NK-92 treated with Interleukin-12 subunit alpha and Interleukin-12 subunit beta, amount 100 ng/mL, for 24 hours (cell line): ENCODE data around the gene AHSA1.

ENCODE experiments used
- DNase-seq: peaks from one replicate; lab custom pipeline; 2025; lab: John Stamatoyannopoulos, UW

The AHSA1 gene

DNA sequence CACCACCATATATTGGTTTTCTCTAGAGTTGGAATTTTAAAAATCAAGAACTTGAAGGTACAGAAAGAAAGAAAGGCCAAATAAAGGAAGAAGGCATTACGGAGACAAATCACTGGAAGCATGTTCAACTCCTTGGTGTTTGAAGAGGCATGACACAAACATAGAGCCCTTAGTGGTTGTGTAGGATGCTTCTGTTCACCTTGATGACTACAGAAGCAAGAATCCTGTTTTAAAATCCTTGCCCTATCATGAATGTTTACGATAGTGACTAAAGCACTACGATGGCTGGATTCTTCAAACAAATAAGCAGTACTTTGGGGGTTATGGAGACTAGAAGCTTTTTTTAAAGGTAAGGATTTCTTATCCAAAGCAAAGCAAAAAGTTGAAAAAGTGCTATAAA lies 51.0 kb downstream of the AHSA1 start:
- no peak for DNase-seq

DNA sequence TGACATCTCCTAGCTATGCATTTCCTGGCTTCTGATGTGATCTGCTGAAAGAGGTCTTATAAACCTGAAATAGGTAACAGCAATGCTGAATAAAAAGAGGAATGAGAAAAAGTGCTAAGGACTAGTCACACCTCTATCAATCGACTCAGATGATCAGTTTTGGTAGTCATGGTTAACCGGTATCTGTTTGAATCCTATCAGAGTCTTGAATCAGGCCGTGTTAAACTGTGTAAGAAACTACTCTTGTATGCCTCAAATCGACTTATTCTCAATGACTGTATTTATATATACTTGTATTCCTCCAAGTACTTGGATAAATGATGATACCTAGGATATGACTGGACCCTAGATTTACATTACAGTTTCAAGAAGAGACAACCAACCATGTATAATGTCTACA lies 51.5 kb downstream of the AHSA1 start:
- no peak for DNase-seq

DNA sequence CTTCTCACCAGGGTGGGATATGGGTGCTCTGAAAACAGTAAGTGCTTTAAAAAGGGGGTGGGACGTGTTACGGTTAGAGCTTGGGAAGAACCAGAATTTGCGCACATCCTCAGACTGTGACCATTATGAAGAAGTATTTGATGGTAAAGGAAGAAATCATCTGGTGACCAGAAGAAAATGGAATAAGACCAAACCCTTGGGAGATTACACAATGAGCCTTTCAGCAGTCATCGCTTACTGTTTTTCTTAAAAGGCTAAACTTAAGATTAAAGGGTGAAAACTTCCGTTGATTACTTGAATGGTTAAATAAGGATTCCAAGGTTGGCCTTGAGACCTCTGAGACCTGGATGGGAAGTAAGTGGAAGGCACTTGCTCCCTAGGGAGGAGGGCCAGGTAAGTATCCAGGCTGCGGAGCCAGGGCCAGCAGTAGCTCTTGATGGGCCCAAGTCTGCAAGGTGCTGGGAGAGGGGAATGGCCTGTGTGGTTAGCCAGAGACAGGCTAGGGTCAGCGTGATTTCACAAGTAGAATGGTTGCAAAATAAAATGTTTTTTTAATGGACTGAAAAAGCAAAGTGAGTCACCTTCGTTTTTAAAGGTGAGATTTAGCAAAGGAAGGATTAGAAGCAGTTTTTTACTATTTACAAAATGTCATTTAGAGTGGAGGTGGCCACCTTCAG lies 53.7 kb downstream of the AHSA1 start:
- no peak for DNase-seq

DNA sequence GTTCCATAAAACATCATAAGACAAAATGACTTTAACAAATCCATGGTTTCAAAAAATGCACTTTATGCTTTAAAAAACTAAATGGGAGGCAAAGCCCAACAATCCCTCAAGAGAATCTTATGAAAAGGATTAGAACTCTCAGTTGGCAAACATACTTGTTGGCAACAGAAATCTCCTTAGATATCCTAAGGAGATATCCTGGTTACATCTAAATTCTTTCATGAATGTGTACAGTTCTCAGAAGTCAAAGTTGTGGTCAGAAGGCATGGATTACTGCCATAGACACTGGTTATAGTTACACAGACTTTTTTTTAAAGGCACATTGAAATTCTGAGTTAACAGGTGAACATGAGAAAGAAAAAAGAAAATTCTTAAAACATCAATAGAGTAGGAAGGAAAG lies 58.2 kb downstream of the AHSA1 start:
- DNase-seq, result no peak
